ENCODE results near the gene TMEM223. TPM values are rescaled to one million over a fixed set of nuclear protein-coding genes. Genes with fewer than 3 reads are reported as not detected.

TMEM223 gene
- polyA plus RNA-seq, 3 donors, result 5.7 to 20.4 (median 19.6) TPM

GRCh38 chr11:62757846-62758788 is 33.7 kb downstream of the TMEM223 start:
- no peaks in the 10 kb centered on the region for H4K20me1 ChIP-seq (ENCODE audit: insufficient read depth, low read length)
- intact Hi-C loops (cut with micrococcal nuclease), result no loop called here
- H3K79me2 ChIP-seq (ENCODE audit: insufficient read depth, low read length), result peaks cover 23% of the 10 kb centered on the region
- 92% methylated on average over 3 of the region's 9 CpGs for WGBS (ENCODE audit: insufficient coverage)
- no peak overlapping the region for H3K27ac ChIP-seq (ENCODE audit: low read depth in 1 of 2, low read length in 2 of 2)
- no peak overlapping the region for H3K4me3 Mint-ChIP-seq
- peaks cover 4 to 6% of the 10 kb centered on the region in 2 donors for H3K36me3 Mint-ChIP-seq
- DNase-seq, result no peak
- H3K27me3 Mint-ChIP-seq (ENCODE audit: low read depth in 3 of 3), result peaks cover 1 to 3% (median 2%) of the 10 kb centered on the region in 3 donors
- no peaks in the 10 kb centered on the region for H3K9me3 Mint-ChIP-seq
- TF ChIP-seq CTCF (IDR thresholded peaks at IDR 0.05), result no peak
- H3K27me3 ChIP-seq (ENCODE audit: control insufficient read depth in 2 of 2, insufficient read depth in 2 of 2, low read length in 2 of 2), result no peaks in the 10 kb centered on the region
- H3K27ac Mint-ChIP-seq, result peak overlapping the region in 1 of 7 donors; percentile 25
- H3K9me3 ChIP-seq (replicated peaks in 1 of 2; ENCODE audit: control insufficient read depth in 1 of 2, insufficient read depth in 1 of 2, low read length in 2 of 2), result no peaks in the 10 kb centered on the region
- H3K36me3 ChIP-seq (replicated peaks in 1 of 2; ENCODE audit: control insufficient read depth in 1 of 2, insufficient read depth in 2 of 2, low read length in 2 of 2), result no peaks in the 10 kb centered on the region
- H3K4me3 ChIP-seq (replicated peaks in 1 of 3; ENCODE audit: low read depth in 2 of 3, low read length in 3 of 3), result no peak overlapping the region
- peaks cover 21% of the 10 kb centered on the region for H3K4me1 Mint-ChIP-seq
- H3K4me1 ChIP-seq (ENCODE audit: control insufficient read depth in 1 of 2, insufficient read depth in 2 of 2, low read length in 2 of 2), result peaks cover 20 to 30% of the 10 kb centered on the region in 2 donors
- H3K9ac ChIP-seq (ENCODE audit: insufficient read depth, low read length, poor library complexity, severe bottlenecking), result no peak overlapping the region
- H2AFZ ChIP-seq (ENCODE audit: insufficient read depth, low read depth, low read length, poor library complexity, severe bottlenecking), result no peak overlapping the region
- no peak overlapping the region for H3K4me2 ChIP-seq (replicated peaks; ENCODE audit: extremely low read depth, low read length, poor library complexity, severe bottlenecking)

DNA sequence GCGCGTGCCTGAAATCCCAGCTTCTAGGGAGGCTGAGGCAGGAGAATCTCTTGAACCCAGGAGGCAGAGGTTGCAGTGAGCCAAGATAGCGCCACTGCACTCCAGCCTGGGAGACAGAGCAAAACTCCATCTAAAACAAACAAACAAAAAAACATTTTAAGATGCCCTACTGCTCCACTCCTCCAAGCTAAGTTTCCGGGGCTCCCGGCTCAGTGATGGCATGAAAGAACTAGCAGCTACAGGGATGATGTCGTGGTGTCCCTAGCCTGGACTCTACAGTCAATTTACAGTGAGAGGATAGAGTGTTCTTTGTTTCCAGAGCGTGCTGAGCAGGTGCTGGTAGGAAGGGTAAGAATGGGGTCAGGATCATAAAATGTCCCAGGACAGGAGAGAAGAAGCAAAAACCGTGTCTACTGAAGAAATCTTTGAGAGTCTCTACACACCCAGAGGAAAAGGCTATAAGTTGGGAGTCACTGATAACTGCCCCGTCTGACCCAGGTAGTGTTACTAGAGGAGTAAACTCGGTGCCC is 36.7 kb downstream of the TMEM223 start:
- peaks cover 12 to 19% of the 10 kb centered on the region in 2 donors for H3K4me1 ChIP-seq (ENCODE audit: control insufficient read depth in 1 of 2, insufficient read depth in 2 of 2, low read length in 2 of 2)
- peaks cover 34% of the 10 kb centered on the region for H3K79me2 ChIP-seq (ENCODE audit: insufficient read depth, low read length)
- H4K20me1 ChIP-seq (ENCODE audit: insufficient read depth, low read length), result no peaks in the 10 kb centered on the region
- no peak overlapping the region for H3K9ac ChIP-seq (ENCODE audit: insufficient read depth, low read length, poor library complexity, severe bottlenecking)
- no peak overlapping the region for H3K4me2 ChIP-seq (replicated peaks; ENCODE audit: extremely low read depth, low read length, poor library complexity, severe bottlenecking)
- peak overlapping the region; percentile 90 for H2AFZ ChIP-seq (ENCODE audit: insufficient read depth, low read depth, low read length, poor library complexity, severe bottlenecking)
- H3K27ac Mint-ChIP-seq, result peak overlapping the region in 1 of 7 donors; percentile 15
- intact Hi-C loops (cut with micrococcal nuclease), result no loop called here
- H3K4me3 ChIP-seq (replicated peaks in 1 of 3; ENCODE audit: low read depth in 2 of 3, low read length in 3 of 3), result no peak overlapping the region
- H3K27ac ChIP-seq (ENCODE audit: low read depth in 1 of 2, low read length in 2 of 2), result no peak overlapping the region
- H3K4me1 Mint-ChIP-seq, result peaks cover 16% of the 10 kb centered on the region
- H3K9me3 ChIP-seq (replicated peaks in 1 of 2; ENCODE audit: control insufficient read depth in 1 of 2, insufficient read depth in 1 of 2, low read length in 2 of 2), result no peaks in the 10 kb centered on the region
- H3K4me3 Mint-ChIP-seq, result no peak overlapping the region
- no peaks in the 10 kb centered on the region for H3K9me3 Mint-ChIP-seq
- peaks cover 8 to 24% of the 10 kb centered on the region in 2 donors for H3K36me3 Mint-ChIP-seq
- 100% methylated on average over 6 of the region's 10 CpGs for WGBS (ENCODE audit: insufficient coverage)
- no peak for DNase-seq
- H3K36me3 ChIP-seq (replicated peaks in 1 of 2; ENCODE audit: control insufficient read depth in 1 of 2, insufficient read depth in 2 of 2, low read length in 2 of 2), result peaks cover 5 to 18% of the 10 kb centered on the region in 2 donors
- no peak for TF ChIP-seq CTCF (IDR thresholded peaks at IDR 0.05)
- H3K27me3 ChIP-seq (ENCODE audit: control insufficient read depth in 2 of 2, insufficient read depth in 2 of 2, low read length in 2 of 2), result no peaks in the 10 kb centered on the region
- H3K27me3 Mint-ChIP-seq (ENCODE audit: low read depth in 3 of 3), result peaks cover 1 to 2% (median 1%) of the 10 kb centered on the region in 3 donors

All from CD14-positive monocyte (primary cell).